MG63 (cell line): Measurements from ENCODE around the gene ARHGEF18. TPM values are rescaled to one million over a fixed set of nuclear protein-coding genes. Genes with fewer than 3 reads are reported as not detected.
A peak's percentile ranks its signal among the peaks of the same experiment; 100 is the strongest.
"Not testable (repeated sequence)": the region's sequence is repeated elsewhere in the genome, so short reads cannot be mapped to it uniquely, and the experiment has no call there.

Experiments used
- DNase-seq: peaks from one replicate; pipeline ENCODE4 v3.0.0-alpha.2; 2020
- H3K27me3 ChIP-seq: fragments of 250-450 bp; sonication (Bioruptor Pico); 2 replicates; pipeline ENCODE4 v1.5.1; 2020; ENCODE audit warnings: mild to moderate bottlenecking, moderate library complexity
- H3K36me3 ChIP-seq: fragments of 250-450 bp; sonication (Bioruptor Pico); 2 replicates; pipeline ENCODE4 v1.5.1; 2020; ENCODE audit warnings: mild to moderate bottlenecking, moderate library complexity
- H3K4me3 ChIP-seq: fragments of 250-450 bp; sonication (Bioruptor Pico); 2 replicates; pipeline ENCODE4 v1.5.1; 2020; ENCODE audit warnings: mild to moderate bottlenecking, moderate library complexity
- H3K9me3 ChIP-seq: fragments of 250-450 bp; sonication (Bioruptor Pico); 2 replicates; pipeline ENCODE4 v1.5.1; 2020; ENCODE audit warnings: mild to moderate bottlenecking, moderate library complexity
- total RNA-seq: library from RNA; depleted of rRNA; stranded (reverse); fragments of >200 nt; shearing (Covaris generic); gene quantifications from 2 replicates; pipeline ENCODE4 v1.2.3, GENCODE V29; 2014; ENCODE audit warnings: low replicate concordance

Gene ARHGEF18
- total RNA-seq, 1 experiment from 2014 or later = 39.0 TPM

DNA sequence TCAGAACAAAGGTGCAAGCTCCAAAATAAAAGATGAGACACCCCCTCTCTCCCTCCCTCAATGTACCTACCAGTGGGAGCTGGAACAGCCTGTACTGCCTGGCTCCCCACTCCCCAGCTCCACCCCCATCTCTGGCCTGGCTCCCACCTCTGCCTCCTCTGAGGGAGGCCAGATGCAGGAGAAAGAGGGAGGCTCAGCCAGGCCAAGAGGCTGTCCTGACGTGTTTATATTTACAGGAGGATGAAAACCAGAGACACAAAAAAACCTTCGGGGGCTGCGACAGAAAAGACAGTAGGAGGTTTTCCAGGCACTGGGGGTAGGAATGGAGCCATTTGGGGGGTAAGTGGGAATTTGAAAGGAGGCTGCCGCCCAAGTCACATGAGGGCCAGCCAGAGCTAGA, 19.7 kb downstream of the ARHGEF18 start:
- H3K9me3 ChIP-seq = no peaks in the 10 kb centered on the region
- no peaks in the 10 kb centered on the region for H3K36me3 ChIP-seq
- H3K4me3 ChIP-seq = no peak overlapping the region
- DNase-seq = peak; percentile 41
- no peaks in the 10 kb centered on the region; the same call in 1 of the 2 replicates for H3K27me3 ChIP-seq

DNA sequence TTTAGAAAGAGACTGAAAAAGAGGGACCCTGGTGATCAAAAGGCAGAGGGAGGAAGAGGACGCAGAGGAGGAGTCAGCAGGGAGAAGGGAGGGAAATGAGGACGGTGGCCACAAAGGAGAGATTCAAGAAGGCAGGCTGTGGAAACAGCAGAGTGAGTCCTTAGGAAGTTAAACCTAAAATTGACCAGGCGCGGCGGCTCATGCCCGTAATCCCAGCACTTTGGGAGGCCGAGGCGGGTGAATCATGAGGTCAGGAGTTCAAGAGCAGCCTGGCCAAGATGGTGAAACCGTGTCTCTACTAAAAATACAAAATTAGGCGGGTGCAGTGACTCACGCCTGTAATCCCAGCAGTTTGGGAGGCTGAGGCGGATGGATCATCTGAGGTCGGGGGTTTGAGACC, 20.1 kb downstream of the ARHGEF18 start:
- not testable (repeated sequence) for H3K4me3 ChIP-seq, H3K36me3 ChIP-seq, H3K9me3 ChIP-seq, H3K27me3 ChIP-seq
- peak; percentile 97 for DNase-seq

DNA sequence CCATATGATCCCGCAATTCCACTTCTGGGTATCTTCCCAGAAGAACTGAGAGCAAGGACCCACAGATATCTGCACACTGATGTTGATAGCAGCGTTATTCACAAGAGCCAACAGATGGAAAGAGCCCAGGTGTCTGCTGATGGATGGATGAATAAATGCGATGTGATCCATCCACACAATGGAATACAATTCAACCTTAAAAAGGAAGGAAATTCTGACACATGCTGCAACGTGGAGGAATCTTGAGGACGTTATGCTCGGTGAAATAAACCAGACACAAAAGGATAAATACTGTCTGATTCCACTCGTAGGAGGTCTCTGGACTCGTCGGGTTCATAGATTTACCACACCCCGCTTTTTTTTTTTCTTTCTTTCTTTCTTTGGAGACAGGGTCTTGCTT, 21.8 kb downstream of the ARHGEF18 start:
- Histone ChIP-seq H3K9me3 (no peaks in the 10 kb centered on the region), H3K4me3 (no peak overlapping the region), H3K27me3 (no peaks in the 10 kb centered on the region), H3K36me3 (no peaks in the 10 kb centered on the region)
- DNase-seq = no peak

DNA sequence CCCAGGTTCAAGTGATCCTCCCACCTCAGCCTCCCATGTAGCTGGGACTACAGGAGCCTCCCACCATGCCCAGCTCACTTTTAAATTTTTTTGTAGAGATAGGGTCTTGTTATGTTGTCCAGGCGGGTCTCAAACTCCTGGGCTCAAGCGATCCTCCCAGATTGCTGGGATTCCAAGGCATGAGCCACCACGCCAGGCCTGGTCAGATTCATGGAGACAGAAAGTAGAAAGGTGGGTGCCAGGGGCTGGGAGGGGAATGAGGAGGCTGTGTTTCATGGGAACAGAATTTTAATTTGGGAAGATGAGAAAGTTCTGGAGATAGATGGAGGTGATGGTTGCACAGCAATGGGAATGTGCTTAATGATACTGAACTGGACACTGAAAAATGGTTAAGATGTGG, 22.3 kb downstream of the ARHGEF18 start:
- no peaks in the 10 kb centered on the region for H3K9me3 ChIP-seq
- H3K36me3 ChIP-seq = no peaks in the 10 kb centered on the region
- DNase-seq = no peak
- no peak overlapping the region for H3K4me3 ChIP-seq
- H3K27me3 ChIP-seq = no peaks in the 10 kb centered on the region

DNA sequence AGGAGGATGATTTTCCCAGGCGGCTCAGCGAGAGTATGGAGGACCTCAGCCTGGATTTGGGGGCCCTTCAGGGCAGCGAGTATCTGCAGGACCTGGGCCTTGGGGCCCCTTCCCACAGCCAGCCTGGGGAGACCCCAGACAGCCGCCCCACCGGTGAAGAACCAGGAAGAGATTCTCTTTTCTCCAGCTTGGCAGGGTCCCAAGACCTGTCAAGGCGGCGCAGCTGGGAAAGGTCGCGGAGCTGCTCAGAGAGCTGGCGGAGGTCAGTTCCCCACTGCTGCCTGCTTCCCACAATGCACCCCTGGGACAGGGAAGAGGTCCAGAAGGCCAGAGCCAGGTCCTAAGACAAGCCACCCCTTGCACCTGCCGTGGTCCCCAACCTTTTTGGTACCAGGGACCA, 24.1 kb downstream of the ARHGEF18 start:
- DNase-seq = no peak
- Histone ChIP-seq H3K36me3 (no peaks in the 10 kb centered on the region), H3K9me3 (no peaks in the 10 kb centered on the region), H3K27me3 (no peaks in the 10 kb centered on the region), H3K4me3 (no peak overlapping the region)

DNA sequence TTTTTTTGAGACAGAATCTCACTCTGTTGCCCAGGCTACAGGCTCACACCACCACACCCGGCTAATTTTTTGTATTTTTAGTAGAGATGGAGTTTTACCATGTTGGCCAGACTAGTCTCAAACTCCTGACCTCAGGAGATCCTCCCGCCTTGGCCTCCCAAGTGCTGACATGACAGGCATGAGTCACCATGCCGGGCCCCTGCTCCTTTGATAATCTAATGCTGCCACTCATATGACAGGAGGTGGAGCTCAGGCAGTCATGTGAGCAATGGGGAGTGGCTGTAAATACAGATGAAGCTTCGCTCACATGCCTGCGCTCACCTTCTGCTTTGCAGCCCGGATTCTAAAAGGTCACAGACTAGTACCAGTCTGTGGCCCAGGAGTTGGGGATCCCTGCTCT, 25.1 kb downstream of the ARHGEF18 start:
- Histone ChIP-seq H3K9me3 (no peaks in the 10 kb centered on the region), H3K36me3 (no peaks in the 10 kb centered on the region), H3K4me3 (no peak overlapping the region), H3K27me3 (no peaks in the 10 kb centered on the region)
- DNase-seq = peak; percentile 72

- DNase-seq = no peak
- H3K27me3 ChIP-seq = no peaks in the 10 kb centered on the region
- H3K36me3 ChIP-seq = no peaks in the 10 kb centered on the region
- no peaks in the 10 kb centered on the region for H3K9me3 ChIP-seq
- no peak overlapping the region for H3K4me3 ChIP-seq
Observed at GRCh38 chr19:7376151-7376852, 27.6 kb downstream of the ARHGEF18 start.

DNA sequence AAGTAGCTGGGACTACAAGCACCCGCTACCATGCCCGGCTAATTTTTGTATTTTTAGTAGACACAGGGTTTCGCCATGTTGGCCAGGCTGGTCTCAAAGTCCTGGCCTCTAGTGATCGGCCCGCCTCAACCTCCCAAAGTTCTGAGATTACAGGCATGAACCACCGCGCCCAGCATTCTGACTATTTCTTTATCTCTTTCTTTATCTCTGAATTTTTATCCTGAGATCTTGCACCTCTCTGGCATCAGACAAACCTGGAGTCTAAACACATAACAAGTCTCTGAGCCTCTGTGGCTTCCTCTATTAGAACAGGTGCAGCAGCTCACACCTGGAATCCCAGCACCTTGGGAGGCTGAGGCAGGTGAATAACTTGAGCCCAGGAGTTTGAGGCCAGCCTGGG, 28.5 kb downstream of the ARHGEF18 start:
- Histone ChIP-seq H3K36me3 (no peaks in the 10 kb centered on the region), H3K27me3 (no peaks in the 10 kb centered on the region), H3K4me3 (no peak overlapping the region), H3K9me3 (no peaks in the 10 kb centered on the region)
- no peak for DNase-seq

DNA sequence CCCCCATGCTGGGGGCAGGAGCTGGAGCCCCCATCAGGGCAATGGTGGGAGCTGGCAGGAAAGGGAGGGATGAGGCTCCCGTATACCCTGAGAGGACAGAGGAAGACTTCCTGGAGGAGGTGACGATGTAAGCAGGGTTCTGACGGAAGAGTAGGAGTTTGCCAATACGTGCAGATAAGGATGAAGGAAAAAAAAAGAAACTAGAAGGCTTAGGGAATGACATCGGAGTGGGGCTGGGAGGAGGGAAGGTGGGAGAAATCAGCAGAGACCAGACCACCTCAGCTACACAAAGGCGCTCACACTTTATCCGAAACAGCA, 32.3 kb downstream of the ARHGEF18 start:
- no peaks in the 10 kb centered on the region for H3K27me3 ChIP-seq
- no peak for DNase-seq

DNA sequence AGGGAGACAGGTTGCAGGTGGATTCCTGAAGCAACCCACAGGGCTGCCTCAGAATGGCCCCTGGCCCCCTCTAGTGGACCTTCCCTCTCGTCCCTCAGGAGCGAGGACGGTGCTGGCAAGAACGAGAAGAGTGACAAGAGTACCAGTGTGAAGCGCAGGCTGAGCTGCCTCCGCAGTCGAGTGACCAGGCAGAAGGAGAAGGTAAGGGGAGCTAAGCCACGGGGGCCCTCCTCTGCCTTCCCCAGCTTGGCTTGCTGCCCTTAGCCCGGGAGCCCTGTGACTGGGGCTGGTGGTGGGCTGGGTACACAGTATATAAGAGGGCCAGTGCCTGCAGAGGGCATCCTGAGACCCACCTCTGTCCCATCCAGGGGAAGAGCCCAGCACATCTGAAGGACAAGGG, 34.0 kb downstream of the ARHGEF18 start:
- Histone ChIP-seq H3K27me3 (no peaks in the 10 kb centered on the region), H3K36me3 (no peaks in the 10 kb centered on the region), H3K9me3 (no peaks in the 10 kb centered on the region), H3K4me3 (no peak overlapping the region)
- no peak for DNase-seq

More for the DNA sequence above, 32.3 kb downstream of the ARHGEF18 start:
- Histone ChIP-seq H3K9me3 (no peaks in the 10 kb centered on the region), H3K36me3 (no peaks in the 10 kb centered on the region), H3K4me3 (no peak overlapping the region)

- no peaks in the 10 kb centered on the region for H3K9me3 ChIP-seq
Observed at GRCh38 chr19:7383284-7383683, 34.5 kb downstream of the ARHGEF18 start.

DNA sequence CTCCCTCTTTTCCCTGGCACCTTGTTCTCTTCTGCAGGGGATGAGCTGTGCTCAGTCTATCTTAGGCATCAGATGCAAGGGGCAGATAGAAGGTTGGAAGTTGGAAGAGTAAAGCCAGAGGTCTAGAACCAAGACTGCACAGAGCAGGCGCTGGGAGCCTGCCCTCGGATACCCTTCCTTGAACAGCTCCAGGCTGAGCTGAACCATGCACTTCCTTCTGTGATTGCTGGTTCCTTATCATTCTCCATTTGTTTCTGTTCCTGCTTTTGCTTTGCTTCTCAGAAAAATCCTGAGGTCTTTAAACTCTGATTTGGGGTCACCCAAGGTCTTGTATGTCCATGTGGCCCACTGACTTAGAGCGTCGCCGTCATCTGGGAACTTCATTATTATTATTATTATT, 36.3 kb downstream of the ARHGEF18 start:
- no peaks in the 10 kb centered on the region for H3K27me3 ChIP-seq
- no peaks in the 10 kb centered on the region for H3K36me3 ChIP-seq
- no peaks in the 10 kb centered on the region for H3K9me3 ChIP-seq
- no peak for DNase-seq
- no peak overlapping the region for H3K4me3 ChIP-seq

More at GRCh38 chr19:7383284-7383683, 34.5 kb downstream of the ARHGEF18 start:
- DNase-seq = no peak
- H3K36me3 ChIP-seq = no peaks in the 10 kb centered on the region
- H3K4me3 ChIP-seq = no peak overlapping the region
- no peaks in the 10 kb centered on the region for H3K27me3 ChIP-seq

DNA sequence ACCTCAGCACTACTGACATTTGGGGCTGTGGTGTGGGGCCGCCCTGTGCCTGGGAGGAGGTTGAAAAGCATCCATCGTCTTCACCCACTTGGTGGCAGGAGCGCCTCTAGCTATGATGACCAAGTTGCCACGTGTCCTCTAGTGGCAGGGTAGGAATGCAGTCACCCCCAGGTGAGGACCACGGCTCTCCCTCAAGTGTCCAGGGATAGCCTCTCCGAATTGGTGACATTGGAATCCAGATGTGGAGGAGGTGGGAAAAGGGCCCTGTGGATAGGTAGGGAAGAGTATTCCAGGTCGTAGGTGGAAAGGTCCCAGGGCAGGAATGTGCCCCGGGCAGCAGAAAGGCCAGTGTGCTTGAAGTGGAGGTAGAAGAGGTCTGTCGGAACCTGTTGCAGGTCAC, 37.6 kb downstream of the ARHGEF18 start:
- Histone ChIP-seq H3K36me3 (no peaks in the 10 kb centered on the region), H3K9me3 (no peaks in the 10 kb centered on the region), H3K4me3 (no peak overlapping the region), H3K27me3 (no peaks in the 10 kb centered on the region)
- no peak for DNase-seq

- Histone ChIP-seq H3K27me3 (no peaks in the 10 kb centered on the region), H3K9me3 (no peaks in the 10 kb centered on the region), H3K36me3 (no peaks in the 10 kb centered on the region), H3K4me3 (no peak overlapping the region)
- DNase-seq = no peak
Observed at GRCh38 chr19:7386769-7387168, 38.0 kb downstream of the ARHGEF18 start.

- no peak overlapping the region for H3K4me3 ChIP-seq
Observed at GRCh38 chr19:7391218-7391670, 42.5 kb downstream of the ARHGEF18 start.

GRCh38 chr19:7393459-7393858, 44.7 kb downstream of the ARHGEF18 start:
- Histone ChIP-seq H3K36me3 (peaks cover 6% of the 10 kb centered on the region), H3K27me3 (no peaks in the 10 kb centered on the region), H3K9me3 (no peaks in the 10 kb centered on the region), H3K4me3 (no peak overlapping the region)
- DNase-seq = no peak

More at GRCh38 chr19:7391218-7391670, 42.5 kb downstream of the ARHGEF18 start:
- H3K36me3 ChIP-seq = no peaks in the 10 kb centered on the region
- peak; percentile 66 for DNase-seq
- no peaks in the 10 kb centered on the region for H3K9me3 ChIP-seq
- no peaks in the 10 kb centered on the region for H3K27me3 ChIP-seq

DNA sequence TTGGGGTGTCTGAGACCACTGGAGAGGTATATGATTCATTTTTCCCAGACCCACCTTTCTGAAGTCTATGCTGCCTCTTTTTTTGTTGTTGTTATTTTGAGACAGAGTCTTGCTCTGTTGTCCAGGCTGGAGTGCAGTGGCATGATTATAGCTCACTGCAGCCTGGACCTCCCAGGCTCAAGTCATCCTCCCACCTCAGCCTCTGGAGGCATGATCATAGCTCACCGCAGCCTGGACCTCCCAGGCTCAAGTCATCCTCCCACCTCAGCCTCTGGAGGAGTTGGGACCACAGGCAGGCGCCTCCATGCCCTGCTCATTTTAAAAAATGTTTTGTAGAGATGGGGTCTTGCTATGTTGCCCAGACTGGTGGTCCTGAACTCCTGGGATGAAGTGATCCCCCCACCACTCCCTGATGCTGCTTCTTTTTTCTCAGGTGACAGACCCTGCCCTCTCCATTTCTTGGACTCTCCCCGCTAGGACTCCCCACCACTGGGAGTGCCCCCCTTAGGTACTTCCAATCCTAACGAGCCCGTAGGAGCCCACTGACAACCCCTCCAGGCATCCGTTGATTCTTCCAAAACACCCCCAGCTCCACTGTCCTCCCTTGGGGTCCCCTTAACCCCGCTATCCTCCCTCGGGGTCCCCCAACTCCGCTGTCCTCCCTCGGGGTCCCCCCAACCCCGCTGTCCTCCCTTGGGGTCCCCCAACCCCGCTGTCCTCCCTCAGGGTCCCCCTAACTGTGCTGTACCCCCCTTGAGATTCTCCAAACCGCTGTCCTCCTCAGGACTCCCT, 45.4 kb downstream of the ARHGEF18 start:
- Histone ChIP-seq H3K4me3 (peak overlapping the region; percentile 99), H3K36me3 (peaks cover 6% of the 10 kb centered on the region), H3K27me3 (no peaks in the 10 kb centered on the region), H3K9me3 (no peaks in the 10 kb centered on the region)
- no peak for DNase-seq
